ENCODE results near the gene ZNF367.

DNA sequence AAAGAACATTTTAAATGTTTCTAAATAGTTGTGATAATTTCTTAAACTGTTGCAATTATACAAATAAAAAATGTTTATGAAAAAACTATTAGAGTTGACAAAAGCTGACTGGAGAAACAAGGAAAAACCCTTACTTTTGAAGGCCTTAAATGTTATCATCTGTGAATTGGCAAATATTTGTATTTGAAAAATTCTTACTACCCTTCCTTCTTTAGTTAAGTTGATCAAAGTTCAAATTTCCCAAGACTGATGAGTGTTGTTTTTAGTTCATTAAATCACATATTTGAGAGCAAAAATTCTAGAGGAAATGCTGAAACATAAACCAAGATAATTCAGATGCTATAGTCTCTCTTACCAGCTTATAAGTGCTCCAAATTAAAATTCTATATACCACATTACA lies 32.0 kb downstream of the ZNF367 start:
- TF ChIP-seq CTCF (IDR thresholded peaks at IDR 0.05) (no peak), EZH2 (IDR thresholded peaks at IDR 0.05; ENCODE audit: borderline replicate concordance, insufficient read depth, low read depth, low read length, poor library complexity, severe bottlenecking) (no peak)

Data from B cell (primary cell).